ENCODE measurements around the gene FXYD5.

The FXYD5 gene

DNA sequence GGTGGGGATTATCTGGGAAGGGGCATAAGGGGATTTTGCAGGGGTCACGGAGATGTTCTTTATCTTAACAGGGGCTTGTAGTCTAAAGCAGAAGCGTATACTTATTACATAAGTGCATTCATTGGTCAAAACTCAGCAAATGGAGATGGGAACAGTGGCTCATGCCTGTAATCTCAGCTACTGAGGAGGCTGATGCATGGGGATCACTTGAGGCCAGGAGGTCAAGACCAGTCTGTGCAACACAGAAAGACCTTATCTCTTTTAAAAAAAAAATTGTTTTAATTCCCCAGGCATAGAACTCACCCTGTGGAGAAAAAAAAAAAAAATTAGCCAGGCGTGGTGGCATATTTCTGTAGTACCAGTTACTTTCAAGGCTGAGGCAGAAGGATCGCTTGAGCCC is 55.1 kb downstream of the FXYD5 start:
- no peak for DNase-seq (ENCODE audit: low read depth)
- TF ChIP-seq, protein P1, sequence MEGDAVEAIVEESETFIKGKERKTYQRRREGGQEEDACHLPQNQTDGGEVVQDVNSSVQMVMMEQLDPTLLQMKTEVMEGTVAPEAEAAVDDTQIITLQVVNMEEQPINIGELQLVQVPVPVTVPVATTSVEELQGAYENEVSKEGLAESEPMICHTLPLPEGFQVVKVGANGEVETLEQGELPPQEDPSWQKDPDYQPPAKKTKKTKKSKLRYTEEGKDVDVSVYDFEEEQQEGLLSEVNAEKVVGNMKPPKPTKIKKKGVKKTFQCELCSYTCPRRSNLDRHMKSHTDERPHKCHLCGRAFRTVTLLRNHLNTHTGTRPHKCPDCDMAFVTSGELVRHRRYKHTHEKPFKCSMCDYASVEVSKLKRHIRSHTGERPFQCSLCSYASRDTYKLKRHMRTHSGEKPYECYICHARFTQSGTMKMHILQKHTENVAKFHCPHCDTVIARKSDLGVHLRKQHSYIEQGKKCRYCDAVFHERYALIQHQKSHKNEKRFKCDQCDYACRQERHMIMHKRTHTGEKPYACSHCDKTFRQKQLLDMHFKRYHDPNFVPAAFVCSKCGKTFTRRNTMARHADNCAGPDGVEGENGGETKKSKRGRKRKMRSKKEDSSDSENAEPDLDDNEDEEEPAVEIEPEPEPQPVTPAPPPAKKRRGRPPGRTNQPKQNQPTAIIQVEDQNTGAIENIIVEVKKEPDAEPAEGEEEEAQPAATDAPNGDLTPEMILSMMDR (IDR thresholded peaks at IDR 0.05; ENCODE audit: low read length, missing control alignments), result no peak
- no peak overlapping the region for H3K4me3 ChIP-seq (replicated peaks; ENCODE audit: low read depth, low read length)

DNA sequence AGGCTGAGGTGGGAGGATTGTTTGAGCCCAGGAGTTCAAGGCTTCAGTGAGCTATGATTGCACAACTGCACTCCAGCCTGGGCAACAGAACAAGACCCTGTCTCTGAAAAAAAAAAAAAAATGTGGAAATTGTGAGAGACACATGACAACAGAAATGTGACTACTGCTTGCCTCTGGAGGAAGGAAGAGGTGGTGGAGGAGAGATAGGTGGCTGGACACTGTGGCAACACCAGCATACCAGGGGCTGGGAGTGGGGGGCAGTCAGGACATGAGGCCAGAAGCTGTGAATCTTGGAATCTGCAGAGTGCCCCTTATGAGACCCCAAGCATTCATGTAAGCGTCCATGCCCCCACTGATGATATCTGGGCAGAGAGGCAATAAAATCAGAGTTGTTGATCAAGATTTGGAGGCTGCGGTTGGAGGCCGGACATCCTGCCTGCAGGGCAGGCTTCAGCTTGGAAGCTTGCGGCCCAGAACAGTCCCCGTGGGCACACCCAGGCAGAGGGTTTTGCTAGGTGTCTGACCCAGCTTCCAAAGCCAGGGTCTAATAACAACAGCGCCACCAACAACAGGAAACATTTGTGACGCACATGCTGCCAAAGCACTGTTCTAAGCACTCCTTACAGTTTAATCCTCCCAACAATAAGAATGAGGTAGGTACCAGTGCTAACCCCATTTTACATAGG is 57.2 kb downstream of the FXYD5 start:
- TF ChIP-seq, protein P1 (IDR thresholded peaks at IDR 0.05; ENCODE audit: low read length, missing control alignments), result no peak
- no peak for DNase-seq (ENCODE audit: low read depth)
- no peak overlapping the region for H3K4me3 ChIP-seq (replicated peaks; ENCODE audit: low read depth, low read length)

DNA sequence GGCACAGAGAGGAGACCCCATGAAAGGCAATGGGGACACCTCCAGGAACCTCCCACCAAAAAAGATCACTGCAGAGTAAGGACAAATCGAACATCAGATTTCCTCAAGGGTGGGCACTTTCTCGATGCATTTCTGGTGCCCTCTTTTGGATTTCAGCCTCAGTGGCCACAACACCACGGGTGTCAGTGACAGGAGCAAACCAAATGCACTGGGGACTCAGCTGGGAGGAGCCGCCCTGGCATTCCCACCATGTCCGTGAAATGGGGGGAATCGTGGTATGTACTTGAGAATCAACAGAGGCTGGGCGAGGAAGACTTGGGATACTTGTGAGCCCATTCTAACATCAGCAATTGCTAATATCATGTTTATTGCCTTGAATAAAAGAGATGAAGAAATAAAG is 57.7 kb downstream of the FXYD5 start:
- no peak for DNase-seq (ENCODE audit: low read depth)
- H3K4me3 ChIP-seq (replicated peaks; ENCODE audit: low read depth, low read length), result no peak overlapping the region
- TF ChIP-seq, protein P1 (IDR thresholded peaks at IDR 0.05; ENCODE audit: low read length, missing control alignments), result no peak

DNA sequence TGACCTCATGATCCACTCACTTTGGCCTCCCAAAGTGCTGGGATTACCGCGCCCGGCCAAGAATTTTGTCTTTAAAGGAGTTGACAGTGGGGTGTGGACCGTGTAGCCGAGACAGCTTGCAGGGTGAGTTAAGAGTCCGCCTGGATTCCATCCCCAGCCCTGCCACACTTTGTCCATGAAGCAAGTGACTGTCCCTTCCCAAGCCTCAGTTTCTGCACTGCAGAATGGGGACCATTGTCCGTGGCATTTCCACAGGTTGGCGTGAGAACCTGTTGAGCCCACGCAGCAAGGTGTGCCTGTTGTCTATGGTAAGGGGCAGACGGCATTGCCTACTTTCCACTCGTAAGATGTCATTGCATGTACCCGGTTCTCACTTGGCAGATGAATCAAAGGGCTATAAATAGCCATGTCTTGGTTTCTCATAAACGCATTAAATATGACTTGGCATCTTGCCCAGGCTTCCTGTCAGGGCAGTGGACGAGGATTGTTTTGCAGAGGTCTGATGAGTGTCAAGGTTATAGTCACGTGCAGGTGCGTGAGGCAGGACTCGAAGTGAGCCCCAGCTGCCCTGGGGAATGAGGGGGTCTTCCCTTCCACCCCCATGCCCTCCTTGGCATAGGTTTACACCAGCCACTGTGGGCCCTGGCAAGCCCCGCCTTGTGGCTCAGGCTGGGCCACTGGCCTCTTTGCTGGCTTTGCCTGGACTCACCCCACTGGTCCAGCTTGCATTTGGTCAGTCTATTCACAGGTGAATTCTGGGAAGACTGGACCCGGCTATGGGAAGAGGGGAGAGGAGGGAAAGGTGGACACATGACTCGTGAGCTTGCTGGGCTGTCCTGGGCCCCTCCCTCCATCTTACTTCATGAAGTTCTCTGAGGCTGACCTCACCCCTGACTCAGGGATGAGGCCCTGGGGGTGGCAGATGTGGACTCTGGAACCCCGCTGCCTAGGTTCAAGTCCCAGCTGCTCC is 59.4 kb downstream of the FXYD5 start:
- DNase-seq (ENCODE audit: low read depth), result peak; percentile 96
- TF ChIP-seq, protein P1 (IDR thresholded peaks at IDR 0.05; ENCODE audit: low read length, missing control alignments), result no peak
- no peak overlapping the region for H3K4me3 ChIP-seq (replicated peaks; ENCODE audit: low read depth, low read length)

DNA sequence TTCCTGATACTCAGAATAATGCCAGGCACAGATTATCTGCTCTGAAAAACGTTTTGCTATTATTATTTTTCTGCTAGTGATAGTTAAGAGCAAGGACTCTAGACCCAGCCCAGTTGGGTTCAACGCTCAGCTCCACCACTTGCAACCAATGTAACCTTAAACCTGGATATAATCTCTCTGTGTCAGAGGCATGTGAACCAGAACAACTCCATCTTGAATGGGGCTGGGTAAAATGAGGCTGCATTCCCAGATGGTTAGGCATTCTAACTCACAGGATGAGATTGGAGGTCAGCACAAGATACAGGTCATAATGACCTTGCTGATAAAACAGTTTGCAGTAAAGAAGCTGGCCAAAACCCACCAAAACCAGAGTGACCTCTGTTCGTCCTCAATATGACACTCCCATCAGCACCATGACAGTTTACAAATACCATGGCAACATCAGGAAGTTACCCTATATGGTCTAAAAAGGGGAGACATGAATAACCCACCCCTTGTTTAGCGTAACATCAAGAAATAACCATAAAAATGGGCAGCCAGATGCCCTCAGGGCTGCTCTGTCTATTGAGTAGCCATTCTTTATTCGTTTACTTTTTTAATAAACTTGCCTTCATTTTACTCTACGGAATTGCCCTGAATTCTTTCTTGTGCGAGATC is 60.4 kb downstream of the FXYD5 start:
- no peak for DNase-seq (ENCODE audit: low read depth)
- no peak overlapping the region for H3K4me3 ChIP-seq (replicated peaks; ENCODE audit: low read depth, low read length)
- TF ChIP-seq, protein P1 (IDR thresholded peaks at IDR 0.05; ENCODE audit: low read length, missing control alignments), result no peak

DNA sequence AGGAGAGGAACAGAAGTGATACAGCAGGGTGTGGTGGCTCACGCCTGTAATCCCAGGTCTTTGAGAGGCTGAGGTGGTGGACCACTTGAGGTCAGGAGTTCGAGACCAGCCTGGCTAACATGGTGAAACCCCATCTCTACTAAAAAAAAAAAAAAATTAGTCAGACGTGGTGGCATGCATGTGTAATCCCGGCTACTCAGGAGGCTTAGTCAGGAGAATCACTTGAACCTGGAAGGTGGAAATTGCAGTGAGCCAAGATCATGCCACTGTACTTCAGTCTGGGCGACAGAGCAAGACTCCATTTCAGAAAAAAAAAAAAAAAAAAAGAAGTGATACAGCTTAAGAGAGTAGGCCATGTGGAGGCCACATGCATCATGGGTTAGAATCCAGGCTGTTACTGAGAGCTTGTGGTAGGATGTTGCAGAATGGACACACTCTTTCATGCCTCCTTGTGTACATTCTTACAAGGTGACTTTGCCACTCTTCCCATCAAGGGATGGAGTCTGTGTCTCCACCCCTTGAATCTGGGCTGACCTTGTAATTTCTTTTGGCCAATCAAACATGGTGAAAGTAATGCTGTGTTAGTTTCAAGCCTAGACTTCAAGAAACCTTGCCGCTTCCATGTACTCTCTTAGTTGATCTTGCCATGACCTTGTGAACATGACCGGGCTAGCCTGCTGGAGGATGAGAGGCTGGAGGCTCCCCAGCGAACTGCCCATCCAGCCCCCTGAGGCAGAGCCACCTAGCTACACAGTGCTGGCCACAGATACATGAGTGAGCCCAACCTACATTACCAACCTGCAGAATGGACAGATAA is 61.7 kb downstream of the FXYD5 start:
- no peak for DNase-seq (ENCODE audit: low read depth)
- no peak overlapping the region for H3K4me3 ChIP-seq (replicated peaks; ENCODE audit: low read depth, low read length)
- TF ChIP-seq, protein P1 (IDR thresholded peaks at IDR 0.05; ENCODE audit: low read length, missing control alignments), result no peak
